NCI-H524 treated with DMSO at 0.1 percent for 48 hours (cell line): ENCODE data around the gene GLB1L3.
"Not testable (repeated sequence)": the region's sequence is repeated elsewhere in the genome, so short reads cannot be mapped to it uniquely, and the experiment has no call there.

Source experiments
- DNase-seq: peaks from one replicate; lab custom pipeline; 2025; lab: John Stamatoyannopoulos, UW

GLB1L3 gene

DNA sequence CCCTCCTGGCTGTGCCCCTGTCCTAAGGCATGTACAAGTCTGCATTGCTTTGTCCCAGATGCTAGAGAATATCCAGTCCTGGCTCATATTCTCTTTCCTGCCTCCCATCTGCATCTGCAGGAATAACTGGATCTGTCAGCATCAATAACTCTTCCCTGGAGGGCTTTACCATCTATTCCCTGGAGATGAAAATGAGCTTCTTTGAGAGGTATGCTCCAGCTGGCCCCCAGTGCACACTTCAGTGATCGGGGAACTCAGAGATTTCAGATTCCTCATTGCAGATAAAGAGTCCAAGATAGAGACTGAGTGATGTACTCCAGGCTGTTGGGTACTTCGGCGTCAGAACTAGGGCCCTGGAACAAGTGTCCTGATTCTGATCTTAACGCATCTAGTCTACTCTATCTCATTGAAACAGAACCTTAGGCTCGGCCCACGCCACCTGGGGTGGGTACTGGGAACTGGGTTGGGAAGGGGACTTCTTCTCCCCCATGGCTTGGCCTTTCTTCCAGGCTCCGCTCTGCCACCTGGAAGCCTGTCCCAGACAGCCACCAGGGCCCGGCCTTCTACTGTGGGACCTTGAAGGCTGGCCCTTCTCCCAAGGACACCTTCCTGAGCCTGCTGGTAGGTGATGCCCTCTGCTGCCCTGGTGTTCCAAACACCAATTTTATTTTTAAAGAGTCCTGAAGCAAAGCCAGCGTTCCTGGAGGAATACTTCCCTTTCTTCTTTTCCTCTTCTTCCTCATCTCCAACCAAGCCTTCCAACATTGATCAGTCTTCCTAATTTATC lies 37.8 kb downstream of the GLB1L3 start:
- DNase-seq: peak; percentile 39

DNA sequence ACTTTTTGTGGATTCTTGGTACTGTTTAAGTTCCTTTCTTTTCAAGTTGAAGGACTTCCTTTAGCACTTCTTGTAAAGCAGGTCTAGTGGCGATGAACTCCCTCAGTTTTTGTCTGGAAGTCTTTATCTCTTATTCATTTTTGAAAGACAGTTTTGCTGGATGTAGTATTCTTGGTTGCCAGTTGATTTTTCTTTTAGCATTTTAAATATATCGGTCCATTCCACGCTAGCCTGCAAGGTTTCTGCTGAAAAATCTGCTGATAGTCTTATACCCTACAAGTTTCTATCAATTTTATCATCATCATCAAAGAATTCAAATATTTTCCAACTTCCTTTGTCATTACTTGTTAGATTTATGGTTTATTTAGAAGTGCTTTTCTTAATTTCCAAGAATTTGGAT lies 40.9 kb downstream of the GLB1L3 start:
- DNase-seq: no peak

DNA sequence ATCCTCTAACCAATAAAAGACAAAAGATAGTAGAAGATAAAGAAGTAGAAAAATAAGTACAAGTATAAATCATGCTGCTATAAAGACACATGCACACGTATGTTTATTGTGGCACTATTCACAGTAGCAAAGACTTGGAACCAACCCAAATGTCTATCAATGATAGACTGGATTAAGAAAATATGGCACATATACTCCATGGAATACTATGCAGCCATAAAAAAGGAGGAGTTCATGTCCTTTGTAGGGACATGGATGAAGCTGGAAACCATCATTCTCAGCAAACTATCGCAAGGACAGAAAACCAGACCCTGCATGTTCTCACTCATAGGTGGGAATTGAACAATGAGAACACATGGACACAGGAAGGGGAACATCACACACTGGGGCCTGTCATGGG lies 45.2 kb downstream of the GLB1L3 start:
- not testable (repeated sequence) for DNase-seq

DNA sequence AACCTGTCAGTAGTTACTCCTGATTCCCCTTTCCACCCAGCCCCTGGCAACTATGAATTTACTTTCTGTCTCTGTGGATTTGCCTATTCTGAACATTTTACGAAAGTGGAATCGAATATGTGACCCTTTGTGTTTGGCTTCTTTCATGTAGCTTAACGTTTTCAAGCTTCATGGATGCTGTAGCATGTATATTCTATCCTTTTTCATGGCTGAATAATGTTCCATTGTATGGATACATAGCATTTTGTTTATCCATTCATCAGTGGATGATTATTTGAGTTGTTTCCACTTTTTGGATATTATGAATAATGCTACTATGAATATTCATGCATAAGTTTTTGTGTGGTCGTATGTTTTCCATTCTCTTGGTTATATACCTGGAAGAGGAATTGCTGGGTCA lies 46.4 kb downstream of the GLB1L3 start:
- DNase-seq: no peak

DNA sequence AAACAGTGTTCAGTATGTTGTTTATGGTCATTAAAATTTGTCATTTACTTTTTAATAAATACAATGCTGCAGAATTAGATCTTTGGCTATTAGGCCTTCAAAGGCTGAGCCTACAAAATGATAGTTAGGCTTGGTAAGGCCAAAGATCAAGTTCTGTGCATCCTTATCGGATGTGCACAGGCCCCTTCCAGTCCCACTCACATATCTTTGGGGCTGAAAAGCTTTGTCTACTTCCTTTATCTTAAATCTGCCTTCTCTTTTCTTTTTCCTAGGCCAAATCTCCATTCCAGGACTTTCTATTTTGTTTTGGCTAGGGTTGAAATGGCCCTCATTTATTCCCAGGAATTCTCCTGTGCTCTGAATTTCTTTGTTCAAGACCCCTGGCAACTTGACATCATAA lies 52.3 kb downstream of the GLB1L3 start:
- no peak for DNase-seq

DNA sequence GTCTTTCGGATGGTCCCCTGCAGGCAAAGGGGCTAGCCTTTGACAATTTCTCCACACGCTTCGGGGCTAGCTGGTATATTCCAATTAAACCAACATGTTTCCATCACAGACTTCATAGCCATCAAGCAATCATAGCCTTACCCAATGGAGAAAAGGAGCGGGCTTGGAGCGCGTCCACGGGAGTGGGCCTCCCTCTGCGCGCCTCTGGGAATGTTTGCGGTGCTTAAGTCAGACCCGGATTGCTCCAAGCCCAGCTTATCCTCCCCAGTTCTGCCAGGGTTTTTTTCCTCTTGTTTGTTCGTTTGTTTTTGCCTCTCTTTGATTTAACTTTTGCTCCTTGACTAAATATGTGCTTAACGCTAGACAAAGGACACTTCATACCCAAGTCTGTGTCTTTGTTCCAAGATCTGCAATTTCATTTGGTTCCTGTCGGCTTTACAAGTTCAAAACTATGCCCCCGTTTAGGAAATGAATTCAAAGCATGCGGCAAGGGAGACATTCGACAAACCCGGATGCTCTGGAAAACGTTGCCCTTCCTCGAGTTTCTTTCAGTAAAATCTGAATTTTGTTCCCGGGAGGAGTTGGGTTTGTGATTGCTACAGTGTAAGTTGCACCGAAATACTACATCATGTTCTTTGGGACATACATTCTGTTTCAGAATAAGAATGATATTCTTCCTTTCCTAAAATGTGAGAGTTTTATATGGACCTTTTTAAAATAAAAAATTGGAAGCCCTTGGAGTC lies 54.6 kb downstream of the GLB1L3 start:
- no peak for DNase-seq

DNA sequence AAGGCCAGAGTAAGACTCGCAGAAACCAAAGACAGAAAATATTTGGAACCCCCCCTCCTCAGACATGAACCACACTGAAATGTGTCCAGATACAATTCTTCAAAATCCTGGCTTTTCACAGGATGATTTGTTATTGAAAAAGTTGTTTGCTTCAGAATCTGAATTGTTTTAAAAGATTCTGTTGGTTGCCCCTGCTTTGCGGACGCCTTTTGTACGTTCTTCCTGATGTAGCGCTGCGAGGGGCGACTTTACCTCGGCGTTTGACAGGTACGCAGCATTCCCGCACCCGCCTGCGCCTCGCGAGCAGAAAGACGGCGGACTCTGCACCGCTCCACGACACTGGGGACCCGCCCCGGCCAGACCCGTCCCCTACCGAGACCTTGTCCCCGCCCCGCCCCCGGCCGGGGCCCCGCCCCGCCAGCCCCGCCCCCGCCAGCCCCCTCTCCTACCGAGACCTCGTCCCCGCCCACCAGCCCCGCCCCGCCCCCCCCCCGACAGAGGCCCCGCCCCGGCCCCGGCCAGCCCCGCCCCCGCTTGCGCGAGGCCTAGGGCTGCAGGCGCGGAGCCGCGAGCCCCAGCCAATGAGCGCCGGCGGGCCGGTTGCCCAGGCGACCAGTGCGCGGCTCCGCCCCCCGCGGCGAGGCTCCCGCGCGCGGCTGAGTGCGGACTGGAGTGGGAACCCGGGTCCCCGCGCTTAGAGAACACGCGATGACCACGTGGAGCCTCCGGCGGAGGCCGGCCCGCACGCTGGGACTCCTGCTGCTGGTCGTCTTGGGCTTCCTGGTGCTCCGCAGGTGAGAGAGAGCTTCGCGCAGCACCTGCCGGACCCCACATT lies 55.4 kb downstream of the GLB1L3 start, which contains the start of gene GLB1L2:
Gene GLB1L2, plus strand, starts transcription at position 635 of the 835 bp plus-strand sequence. Its CDS starts 74 bp downstream, at position 709.
- no peak for DNase-seq

DNA sequence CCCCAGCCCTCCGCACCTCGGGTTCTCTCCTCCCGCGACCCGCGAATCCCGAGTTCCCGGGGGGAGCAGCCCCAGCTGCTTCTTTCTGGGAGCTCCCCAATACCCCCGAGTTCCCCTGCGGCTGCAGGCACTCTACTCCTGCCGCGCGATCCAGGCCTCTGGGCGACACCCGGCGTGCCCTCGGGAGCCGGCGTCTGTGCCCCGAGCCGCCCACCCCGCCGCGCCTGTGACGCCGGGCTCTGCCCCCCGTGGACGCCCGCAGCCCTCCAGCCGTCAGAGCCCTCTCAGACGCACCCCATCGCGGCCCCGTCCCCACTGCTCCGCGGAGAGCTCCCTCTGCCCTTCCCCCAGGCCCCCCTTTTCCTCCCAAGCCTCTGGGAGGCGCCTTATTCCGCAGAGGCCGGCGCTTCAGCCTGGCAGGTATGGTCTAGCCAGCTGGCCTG lies 56.0 kb downstream of the GLB1L3 start:
- DNase-seq: no peak

DNA sequence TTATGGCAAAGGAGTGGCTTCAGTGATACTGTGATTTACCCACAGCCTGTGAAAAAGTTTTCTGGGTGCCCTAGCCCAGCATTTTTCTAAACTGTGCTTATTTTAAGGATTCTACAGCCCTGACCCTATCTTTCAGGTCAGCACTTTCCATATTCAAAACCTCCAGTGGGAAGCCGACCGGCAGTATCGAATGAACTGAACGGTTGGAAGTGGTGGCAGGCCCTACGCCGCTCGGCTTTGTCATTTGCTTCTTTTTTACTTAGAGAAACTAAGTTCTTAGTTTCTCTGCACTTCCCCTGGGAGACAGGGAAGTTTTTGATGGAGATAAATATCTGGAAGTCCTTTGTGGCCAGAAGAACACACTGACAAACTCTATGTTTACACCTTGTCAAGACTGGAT lies 56.6 kb downstream of the GLB1L3 start:
- no peak for DNase-seq

DNA sequence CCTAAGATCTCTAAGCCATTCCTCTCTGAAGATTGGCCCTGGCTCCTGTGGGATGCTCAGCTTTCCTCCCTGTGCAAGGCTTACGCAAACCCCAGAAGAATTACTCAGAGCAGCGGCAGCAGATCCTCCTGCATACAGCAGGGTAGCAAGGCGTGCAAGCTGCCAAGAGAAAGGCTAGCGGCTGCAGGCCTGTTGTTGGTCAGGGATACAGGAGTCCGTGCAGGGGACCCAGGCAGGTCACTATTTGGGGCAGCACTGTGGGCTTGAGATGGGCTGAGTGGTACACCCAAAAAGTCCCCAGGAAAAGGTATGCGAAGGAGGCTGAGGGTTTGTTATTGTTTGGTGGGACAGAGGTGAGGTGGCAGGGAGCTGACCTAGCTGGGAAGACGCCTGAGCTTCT lies 57.1 kb downstream of the GLB1L3 start:
- no peak for DNase-seq

DNA sequence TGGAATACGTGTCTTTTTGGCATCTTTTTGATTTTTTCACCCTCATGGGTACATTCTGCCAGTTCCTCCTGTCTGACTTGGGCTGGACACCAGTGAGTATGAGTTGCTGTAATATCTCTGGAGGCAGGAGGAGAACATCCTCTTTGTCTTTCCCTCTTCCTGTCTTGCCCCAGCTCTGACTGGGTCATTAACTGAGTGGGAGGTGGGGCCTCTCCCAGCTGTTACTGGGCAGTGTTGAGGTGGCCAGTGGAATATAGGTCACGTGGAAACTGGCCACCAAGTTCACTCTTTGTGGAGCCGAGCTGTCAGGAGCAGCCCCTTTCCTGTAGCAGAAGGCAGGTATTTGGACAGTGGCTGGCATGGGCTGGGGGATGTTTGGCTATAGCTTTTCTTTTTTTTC lies 57.8 kb downstream of the GLB1L3 start:
- DNase-seq: no peak

DNA sequence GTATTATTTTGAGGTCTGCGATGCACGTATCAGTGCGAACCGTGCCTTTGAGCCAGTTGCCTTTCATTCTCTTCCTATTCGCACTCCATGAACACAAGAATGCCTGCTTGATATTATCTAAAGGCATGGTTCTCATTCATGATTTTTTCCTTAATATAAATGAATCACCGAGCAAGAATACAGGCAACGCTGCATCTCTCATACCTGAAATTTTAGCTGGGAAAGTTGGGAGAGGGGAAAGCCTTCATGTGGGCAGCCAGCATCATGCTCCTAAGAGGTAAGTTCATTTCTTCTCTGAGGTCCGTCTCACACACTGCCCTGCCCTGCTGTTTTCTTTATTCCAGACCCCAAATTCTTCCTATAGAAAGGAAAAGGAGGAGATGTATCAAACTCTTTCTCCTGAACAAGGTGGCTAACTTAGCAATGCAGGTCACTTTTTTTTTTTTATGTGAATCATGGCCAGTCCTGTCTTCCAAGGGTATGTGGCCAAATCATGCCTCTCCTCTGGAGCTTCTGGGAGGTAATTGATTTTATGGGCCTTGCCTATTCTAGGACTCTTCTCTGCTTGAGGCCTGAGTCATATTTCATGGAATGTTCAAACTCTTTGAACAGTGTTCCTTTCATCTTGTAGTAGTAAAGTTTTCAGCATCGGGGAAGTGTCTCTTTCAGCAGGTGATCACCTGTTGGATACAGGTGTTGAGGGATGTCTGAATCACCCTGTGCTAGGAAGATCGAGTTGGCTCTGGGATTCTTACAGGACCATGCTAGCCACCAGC lies 58.8 kb downstream of the GLB1L3 start:
- DNase-seq: no peak

DNA sequence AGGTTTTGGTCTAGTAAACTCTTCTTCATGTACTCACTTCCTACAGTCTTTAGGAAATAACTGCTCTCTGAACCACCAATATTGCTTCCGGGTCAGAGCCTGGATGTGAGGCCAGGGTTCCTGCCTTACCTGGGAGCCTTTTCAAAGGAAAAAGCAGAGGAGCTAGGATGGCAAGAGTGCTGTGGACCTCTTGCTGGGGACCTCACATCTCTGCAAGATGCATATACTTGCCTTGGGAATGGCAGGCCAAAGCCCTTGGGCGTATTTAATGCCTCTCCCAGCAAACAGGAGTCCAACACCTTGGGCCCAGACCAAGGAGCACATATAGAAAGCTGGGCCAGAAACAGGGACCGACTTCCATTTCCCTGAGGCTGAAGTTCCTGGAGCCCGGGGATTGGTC lies 60.9 kb downstream of the GLB1L3 start:
- DNase-seq: no peak

DNA sequence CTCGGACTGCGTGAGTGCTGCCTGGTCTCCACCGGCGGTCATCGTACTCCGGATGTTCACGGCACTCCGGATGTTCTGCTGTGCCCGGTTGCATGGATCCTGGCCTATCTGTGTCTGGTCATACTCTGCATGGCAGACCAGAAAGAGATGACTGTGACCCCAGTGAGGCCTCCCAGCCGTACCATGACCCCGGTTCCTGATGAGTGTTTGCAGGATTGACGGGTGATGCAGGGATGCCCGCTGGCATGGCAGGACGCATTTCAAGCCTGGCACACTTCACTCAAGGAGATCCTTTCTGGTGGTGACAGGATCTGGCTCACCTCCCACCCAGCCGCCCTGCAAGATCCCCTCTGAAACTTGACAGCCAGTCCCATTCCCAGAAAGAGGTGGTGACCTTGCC lies 61.9 kb downstream of the GLB1L3 start:
- DNase-seq: no peak

DNA sequence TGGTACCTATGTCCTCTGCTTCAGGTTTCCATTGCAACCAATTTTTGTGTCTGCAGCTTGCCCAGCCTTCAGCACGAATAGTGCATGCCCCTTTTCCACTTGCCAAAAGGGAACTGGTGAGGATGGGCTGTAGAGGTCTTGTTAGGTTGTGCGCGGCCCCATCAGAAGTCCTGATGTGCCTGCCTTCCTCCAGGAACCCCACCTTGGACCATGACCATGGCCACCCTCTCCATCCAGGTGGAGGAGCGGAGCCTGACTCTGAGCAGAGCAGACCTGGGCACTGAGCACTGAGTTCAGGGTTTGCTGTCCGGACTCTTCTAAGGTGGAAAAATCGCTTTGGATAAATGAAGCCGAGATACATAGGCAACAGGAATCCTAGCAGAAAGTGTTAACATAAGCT lies 62.5 kb downstream of the GLB1L3 start:
- DNase-seq: no peak

DNA sequence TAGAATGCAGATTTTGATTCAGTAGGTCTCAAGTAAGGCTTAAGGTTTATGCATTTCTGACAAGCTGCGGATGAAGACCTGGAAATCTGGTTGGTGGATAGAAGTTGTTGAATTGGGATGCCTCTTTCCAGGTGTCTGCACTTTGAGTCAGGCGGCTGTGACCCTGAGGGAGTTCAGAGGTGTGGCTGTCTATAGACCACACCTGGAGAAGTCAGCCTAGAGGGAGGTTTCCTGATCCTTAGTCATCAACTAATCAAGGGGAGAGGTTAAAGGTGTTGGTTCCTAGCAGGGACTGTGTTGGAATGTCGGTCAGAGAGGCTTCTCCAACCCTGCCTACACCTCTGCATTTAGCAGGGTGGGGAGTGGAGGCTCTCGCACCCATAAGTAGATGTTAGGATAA lies 63.6 kb downstream of the GLB1L3 start:
- no peak for DNase-seq

DNA sequence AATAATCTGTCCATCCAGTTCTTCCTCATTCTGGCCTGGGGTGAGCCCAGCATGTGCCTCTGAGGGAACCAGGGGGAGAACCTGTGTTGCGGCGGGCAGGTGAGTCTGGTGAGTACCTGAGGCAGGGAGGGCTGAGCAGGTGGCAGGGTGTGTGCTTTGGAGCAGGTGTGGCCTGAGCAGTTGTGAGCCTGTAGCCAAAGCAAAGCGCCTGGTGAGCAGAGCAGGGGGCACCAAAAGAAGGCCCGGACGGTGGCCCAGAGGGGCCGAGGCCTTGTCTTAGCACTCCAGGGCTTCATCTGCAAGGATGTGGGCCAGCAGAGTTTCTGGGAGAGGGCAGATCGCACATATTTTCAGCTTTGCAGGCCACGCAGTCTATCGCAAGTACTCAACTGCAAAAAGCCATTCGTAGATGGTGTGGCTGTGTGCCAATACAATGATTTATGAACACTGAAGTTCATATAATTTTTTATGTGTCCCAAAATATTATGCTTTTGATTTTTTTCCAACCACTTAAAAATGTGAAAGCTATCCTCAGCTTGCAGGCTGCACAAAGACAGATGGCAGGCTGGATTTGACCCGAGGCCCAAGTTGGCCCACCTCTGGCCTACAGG lies 64.3 kb downstream of the GLB1L3 start:
- DNase-seq: no peak

DNA sequence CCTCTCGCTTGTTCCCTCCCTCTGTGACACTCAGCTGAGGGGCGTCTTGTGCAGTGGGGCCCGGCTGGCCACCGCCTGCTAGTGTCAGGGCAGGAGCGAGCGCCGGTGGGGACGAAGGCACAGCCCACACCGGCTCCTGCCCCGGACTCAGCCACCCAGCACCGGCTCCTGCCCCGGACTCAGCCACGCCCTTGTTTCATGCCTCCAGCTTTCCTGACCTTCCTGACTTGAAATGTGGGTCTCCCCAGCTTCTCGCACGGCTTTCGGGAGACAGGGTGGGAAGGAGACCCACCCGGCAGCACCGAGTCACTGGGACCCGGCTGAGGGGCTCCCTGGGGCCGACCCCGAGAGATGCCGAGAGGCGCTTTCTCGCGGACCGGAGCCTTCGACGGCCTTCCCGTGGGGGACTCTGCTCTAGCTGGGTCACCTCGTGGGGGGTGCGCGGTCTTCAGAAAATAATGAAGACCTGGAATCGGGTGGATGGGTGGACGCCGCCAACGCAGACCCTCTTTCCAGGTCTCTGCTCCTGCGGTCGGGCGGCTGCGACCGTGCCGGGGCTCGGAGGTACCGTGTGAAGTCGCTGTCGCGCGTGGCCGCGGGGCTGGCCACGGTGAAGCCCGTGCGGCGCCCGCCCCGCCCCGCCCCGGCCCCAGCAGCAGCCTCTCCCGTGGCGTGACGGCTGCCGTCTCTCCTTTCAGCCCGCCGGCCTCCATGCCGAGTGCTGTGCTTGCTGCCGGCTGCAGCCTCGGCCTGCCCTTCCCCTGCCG lies 65.8 kb downstream of the GLB1L3 start:
- no peak for DNase-seq

DNA sequence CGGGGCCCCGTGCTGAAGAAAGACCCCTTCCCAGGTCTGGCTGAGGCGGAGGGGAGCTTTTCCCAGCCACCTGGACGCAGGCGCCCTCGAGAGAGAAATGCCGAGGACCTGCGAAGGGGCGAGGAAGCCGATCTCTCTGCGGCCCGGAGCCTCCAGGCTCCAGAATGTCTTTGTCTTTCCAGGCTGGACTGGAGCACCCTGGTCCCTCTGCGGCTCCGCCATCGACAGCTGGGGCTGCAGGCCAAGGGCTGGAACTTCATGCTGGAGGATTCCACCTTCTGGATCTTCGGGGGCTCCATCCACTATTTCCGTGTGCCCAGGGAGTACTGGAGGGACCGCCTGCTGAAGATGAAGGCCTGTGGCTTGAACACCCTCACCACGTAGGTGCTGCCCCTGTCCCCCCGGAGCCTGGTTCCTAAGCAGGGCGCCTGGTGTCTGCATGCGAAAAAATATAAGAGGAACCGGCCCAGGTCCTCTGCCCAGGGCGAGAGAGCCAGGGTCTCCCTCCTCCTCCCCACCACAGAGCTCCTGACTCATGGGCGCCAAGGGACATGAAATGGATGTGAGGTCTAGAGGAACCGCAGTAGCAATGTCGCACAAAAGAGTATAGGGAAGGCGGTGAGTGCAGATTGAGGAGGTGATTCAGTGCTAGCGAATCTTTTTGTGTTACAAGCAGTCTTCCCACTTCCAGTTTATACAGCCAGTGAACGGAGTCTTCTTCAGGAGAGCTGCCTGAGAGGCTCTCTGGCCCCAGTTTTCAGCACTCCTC lies 66.6 kb downstream of the GLB1L3 start:
- no peak for DNase-seq

DNA sequence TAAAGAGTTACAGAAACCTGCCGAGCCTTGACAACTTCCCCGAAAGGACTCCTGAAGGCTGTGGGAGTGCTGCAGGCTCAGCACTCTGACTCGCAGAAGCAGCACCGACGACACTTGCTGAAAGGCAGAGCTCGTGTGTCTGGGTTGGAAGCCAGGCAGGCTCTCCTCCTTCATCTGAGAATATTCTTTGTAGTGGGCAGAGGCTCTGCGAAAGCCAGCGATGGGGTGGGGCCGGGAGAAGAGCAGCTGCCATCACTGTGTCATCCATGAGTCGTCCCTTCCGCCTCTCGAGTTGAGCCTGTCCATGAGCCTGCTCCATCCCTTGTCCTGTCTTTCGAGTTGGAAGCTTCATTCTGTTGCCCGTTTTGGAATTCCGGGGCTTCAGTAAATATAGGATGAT lies 67.5 kb downstream of the GLB1L3 start:
- no peak for DNase-seq
